Measurements from ENCODE around the gene C18orf63.
"Not testable (repeated sequence)": the region's sequence is repeated elsewhere in the genome, so short reads cannot be mapped to it uniquely, and the experiment has no call there.

DNA sequence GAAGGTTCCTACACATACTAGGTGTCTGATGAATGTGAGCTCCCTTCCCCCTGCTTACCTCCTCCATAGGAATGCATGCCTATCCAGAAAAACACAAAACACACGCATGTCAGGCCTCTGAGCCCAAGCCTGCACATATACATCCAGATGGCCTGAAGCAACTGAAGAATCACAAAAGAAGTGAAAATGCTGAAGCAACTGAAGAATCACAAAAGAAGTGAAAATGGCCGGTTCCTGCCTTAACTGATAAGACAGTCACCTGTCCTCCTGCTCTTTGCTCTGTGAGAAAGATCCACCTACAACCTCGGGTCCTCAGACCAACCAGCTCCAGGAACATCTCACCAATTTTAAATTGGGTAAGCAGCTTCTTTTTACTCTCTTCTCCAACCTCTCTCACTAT, 22.7 kb upstream of the C18orf63 start:
- not testable (repeated sequence) for TF ChIP-seq TAF1 (IDR thresholded peaks at IDR 0.05; ENCODE audit: low read depth); POLR2AphosphoS5 (IDR thresholded peaks at IDR 0.05); RAD21 (conservative IDR thresholded peaks at IDR 0.05); EP300 (conservative IDR thresholded peaks at IDR 0.05; ENCODE audit: poor library complexity, severe bottlenecking)
- TF ChIP-seq, protein P1, sequence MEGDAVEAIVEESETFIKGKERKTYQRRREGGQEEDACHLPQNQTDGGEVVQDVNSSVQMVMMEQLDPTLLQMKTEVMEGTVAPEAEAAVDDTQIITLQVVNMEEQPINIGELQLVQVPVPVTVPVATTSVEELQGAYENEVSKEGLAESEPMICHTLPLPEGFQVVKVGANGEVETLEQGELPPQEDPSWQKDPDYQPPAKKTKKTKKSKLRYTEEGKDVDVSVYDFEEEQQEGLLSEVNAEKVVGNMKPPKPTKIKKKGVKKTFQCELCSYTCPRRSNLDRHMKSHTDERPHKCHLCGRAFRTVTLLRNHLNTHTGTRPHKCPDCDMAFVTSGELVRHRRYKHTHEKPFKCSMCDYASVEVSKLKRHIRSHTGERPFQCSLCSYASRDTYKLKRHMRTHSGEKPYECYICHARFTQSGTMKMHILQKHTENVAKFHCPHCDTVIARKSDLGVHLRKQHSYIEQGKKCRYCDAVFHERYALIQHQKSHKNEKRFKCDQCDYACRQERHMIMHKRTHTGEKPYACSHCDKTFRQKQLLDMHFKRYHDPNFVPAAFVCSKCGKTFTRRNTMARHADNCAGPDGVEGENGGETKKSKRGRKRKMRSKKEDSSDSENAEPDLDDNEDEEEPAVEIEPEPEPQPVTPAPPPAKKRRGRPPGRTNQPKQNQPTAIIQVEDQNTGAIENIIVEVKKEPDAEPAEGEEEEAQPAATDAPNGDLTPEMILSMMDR (IDR thresholded peaks at IDR 0.05; ENCODE audit: poor library complexity, severe bottlenecking), result not testable (repeated sequence)
- TF ChIP-seq, protein P2, sequence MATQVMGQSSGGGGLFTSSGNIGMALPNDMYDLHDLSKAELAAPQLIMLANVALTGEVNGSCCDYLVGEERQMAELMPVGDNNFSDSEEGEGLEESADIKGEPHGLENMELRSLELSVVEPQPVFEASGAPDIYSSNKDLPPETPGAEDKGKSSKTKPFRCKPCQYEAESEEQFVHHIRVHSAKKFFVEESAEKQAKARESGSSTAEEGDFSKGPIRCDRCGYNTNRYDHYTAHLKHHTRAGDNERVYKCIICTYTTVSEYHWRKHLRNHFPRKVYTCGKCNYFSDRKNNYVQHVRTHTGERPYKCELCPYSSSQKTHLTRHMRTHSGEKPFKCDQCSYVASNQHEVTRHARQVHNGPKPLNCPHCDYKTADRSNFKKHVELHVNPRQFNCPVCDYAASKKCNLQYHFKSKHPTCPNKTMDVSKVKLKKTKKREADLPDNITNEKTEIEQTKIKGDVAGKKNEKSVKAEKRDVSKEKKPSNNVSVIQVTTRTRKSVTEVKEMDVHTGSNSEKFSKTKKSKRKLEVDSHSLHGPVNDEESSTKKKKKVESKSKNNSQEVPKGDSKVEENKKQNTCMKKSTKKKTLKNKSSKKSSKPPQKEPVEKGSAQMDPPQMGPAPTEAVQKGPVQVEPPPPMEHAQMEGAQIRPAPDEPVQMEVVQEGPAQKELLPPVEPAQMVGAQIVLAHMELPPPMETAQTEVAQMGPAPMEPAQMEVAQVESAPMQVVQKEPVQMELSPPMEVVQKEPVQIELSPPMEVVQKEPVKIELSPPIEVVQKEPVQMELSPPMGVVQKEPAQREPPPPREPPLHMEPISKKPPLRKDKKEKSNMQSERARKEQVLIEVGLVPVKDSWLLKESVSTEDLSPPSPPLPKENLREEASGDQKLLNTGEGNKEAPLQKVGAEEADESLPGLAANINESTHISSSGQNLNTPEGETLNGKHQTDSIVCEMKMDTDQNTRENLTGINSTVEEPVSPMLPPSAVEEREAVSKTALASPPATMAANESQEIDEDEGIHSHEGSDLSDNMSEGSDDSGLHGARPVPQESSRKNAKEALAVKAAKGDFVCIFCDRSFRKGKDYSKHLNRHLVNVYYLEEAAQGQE (IDR thresholded peaks at IDR 0.05; ENCODE audit: borderline replicate concordance), result not testable (repeated sequence)

Measured in neural cell (in vitro differentiated cells).